H1 (cell line): ENCODE measurements around the gene C11orf71. TPM values are rescaled to one million over a fixed set of nuclear protein-coding genes. Genes with fewer than 3 reads are reported as not detected.

ENCODE experiments used
- CTCF ChIA-PET: fragments of 300-600 bp; sonication (Branson Sonifier 250); formaldehyde crosslinking; loops from one replicate; lab custom pipeline; 2021; ENCODE audit not compliant: partially characterized antibody; lab: Charles Lee
- POLR2A ChIA-PET: fragments of 300-600 bp; sonication (Branson Sonifier 250); formaldehyde crosslinking; loops from one replicate; lab custom pipeline; 2021; ENCODE audit warnings: inconsistent platforms; ENCODE audit not compliant: partially characterized antibody; lab: Charles Lee
- DNase-seq, 2 experiments: peaks; one replicate each; pipeline versions ENCODE4 v3.0.0 to v3.0.0-alpha.2; 2010 to 2022; ENCODE audit warnings: low spot score in 2 of 2, low read depth in 1 of 2, mixed read lengths in 1 of 2
- FAIRE-seq: peaks from 2 replicates; lab custom pipeline; 2011; peaks lifted over from hg19 to GRCh38; lab: Jason Lieb, UNC
- H2AFZ ChIP-seq: 2 replicates; pipeline ENCODE4 v1.8.1; 2012; ENCODE audit warnings: low read length, inconsistent platforms
- H2AK5ac ChIP-seq: 2 replicates; pipeline ENCODE4 v1.6.1; 2013; ENCODE audit warnings: low read depth, low read length
- H2BK120ac ChIP-seq: replicated peaks from 2 replicates; pipeline ENCODE3; 2013; ENCODE audit warnings: low read depth, low read length, inconsistent platforms
- H2BK12ac ChIP-seq: 2 replicates; pipeline ENCODE4 v1.6.1; 2013; ENCODE audit warnings: low read depth, low read length
- H2BK15ac ChIP-seq: 2 replicates; pipeline ENCODE4 v1.6.1; 2013; ENCODE audit warnings: low read length
- H2BK20ac ChIP-seq: 2 replicates; pipeline ENCODE4 v1.6.1; 2013; ENCODE audit warnings: low read length
- H2BK5ac ChIP-seq: 2 replicates; pipeline ENCODE4 v1.6.1; 2013; ENCODE audit warnings: low read depth, low read length
- H3K14ac ChIP-seq: 2 replicates; pipeline ENCODE4 v1.6.1; 2013; ENCODE audit warnings: inconsistent platforms; ENCODE audit not compliant: insufficient read length
- H3K18ac ChIP-seq: 2 replicates; pipeline ENCODE4 v1.6.1; 2013; ENCODE audit warnings: low read length; ENCODE audit errors: extremely low read depth
- H3K23ac ChIP-seq: 2 replicates; pipeline ENCODE4 v1.6.1; 2013; ENCODE audit warnings: inconsistent platforms; ENCODE audit not compliant: insufficient read length
- H3K23me2 ChIP-seq: 2 replicates; pipeline ENCODE4 v1.6.1; 2013; ENCODE audit warnings: low read depth, low read length
- H3K27ac ChIP-seq: 2 replicates; pipeline ENCODE4 v1.6.1; 2011; ENCODE audit warnings: low read depth, low read length, inconsistent platforms
- H3K27me3 ChIP-seq, 4 experiments: replicated peaks in 1 of 4; 1 replicate in 1 of 4; 2 replicates in 3 of 4; pipeline versions ENCODE4 v1.6.1 to v1.8.1; 2011 to 2013; ENCODE audit warnings: low read length in 3 of 4, mild to moderate bottlenecking in 3 of 4, inconsistent platforms in 2 of 4, mixed read lengths in 2 of 4, moderate library complexity in 1 of 4; ENCODE audit not compliant: control insufficient read depth in 3 of 4, insufficient read depth in 3 of 4; ENCODE audit errors: extremely low read depth in 1 of 4
- H3K36me3 ChIP-seq, 4 experiments: 2 replicates each; pipeline versions ENCODE4 v1.6.1 to v1.8.1; 2011 to 2013; ENCODE audit warnings: mild to moderate bottlenecking in 4 of 4, low read length in 3 of 4, moderate library complexity in 2 of 4, control low read depth in 1 of 4, inconsistent platforms in 1 of 4; ENCODE audit not compliant: insufficient read depth in 4 of 4, control insufficient read depth in 2 of 4
- H3K4ac ChIP-seq: replicated peaks from 2 replicates; pipeline ENCODE3; 2013; ENCODE audit warnings: low read length, low read depth, mixed read lengths, inconsistent platforms; ENCODE audit not compliant: insufficient read length
- H3K4me1 ChIP-seq, 4 experiments: replicated peaks in 1 of 4; 1 replicate in 1 of 4; 2 replicates in 3 of 4; pipeline versions ENCODE4 v1.6.1 to v1.8.1; 2011 to 2013; ENCODE audit warnings: low read length in 3 of 4, inconsistent platforms in 2 of 4, mixed read lengths in 1 of 4; ENCODE audit not compliant: insufficient read depth in 4 of 4, control insufficient read depth in 3 of 4
- H3K4me2 ChIP-seq, 2 experiments: 2 replicates each; pipeline versions ENCODE4 v1.6.1 to v1.8.1; 2011 to 2013; ENCODE audit warnings: low read depth in 2 of 2, low read length in 2 of 2, control low read depth in 1 of 2, inconsistent platforms in 1 of 2, mild to moderate bottlenecking in 1 of 2; ENCODE audit not compliant: insufficient read depth in 1 of 2
- H3K4me3 ChIP-seq, 4 experiments: fragments of 200-600, 300-600 bp in 1 of 4; sonication (generic), shearing (Covaris generic), sonication (Bioruptor Twin) in 1 of 4; 2 replicates each; pipeline versions ENCODE4 v1.5.1 to v1.8.1; 2011 to 2016; ENCODE audit warnings: low read length in 4 of 4, low read depth in 3 of 4, control low read depth in 2 of 4, inconsistent platforms in 2 of 4, mild to moderate bottlenecking in 2 of 4, mixed read lengths in 1 of 4, moderate library complexity in 1 of 4; ENCODE audit not compliant: insufficient read depth in 2 of 4; ENCODE audit errors: extremely low read depth in 1 of 4
- H3K56ac ChIP-seq: replicated peaks from 2 replicates; pipeline ENCODE3; 2013; ENCODE audit warnings: low read depth, mild to moderate bottlenecking, mixed read lengths, low read length, inconsistent platforms; ENCODE audit not compliant: insufficient read length
- H3K79me1 ChIP-seq: 2 replicates; pipeline ENCODE4 v1.6.1; 2013; ENCODE audit warnings: low read depth, low read length, control low read depth
- H3K79me2 ChIP-seq, 2 experiments: 2 replicates each; pipeline versions ENCODE4 v1.6.1 to v1.8.1; 2012 to 2013; ENCODE audit warnings: low read length in 2 of 2, mild to moderate bottlenecking in 2 of 2, inconsistent platforms in 1 of 2; ENCODE audit not compliant: insufficient read depth in 2 of 2, control insufficient read depth in 1 of 2
- H3K9ac ChIP-seq, 4 experiments: replicated peaks in 1 of 4; 1 replicate in 1 of 4; 2 replicates in 3 of 4; pipeline versions ENCODE4 v1.6.1 to v1.8.1; 2011 to 2013; ENCODE audit warnings: low read depth in 3 of 4, low read length in 3 of 4, control low read depth in 2 of 4, mild to moderate bottlenecking in 2 of 4, moderate library complexity in 2 of 4, inconsistent platforms in 1 of 4; ENCODE audit errors: extremely low read depth in 1 of 4
- H3K9me3 ChIP-seq, 2 experiments: 2 replicates each; pipeline versions ENCODE4 v1.6.1 to v1.8.1; 2012 to 2013; ENCODE audit warnings: mild to moderate bottlenecking in 2 of 2, moderate library complexity in 2 of 2, control low read depth in 1 of 2, inconsistent platforms in 1 of 2, low read depth in 1 of 2, low read length in 1 of 2, mixed read lengths in 1 of 2; ENCODE audit not compliant: insufficient read depth in 2 of 2
- H4K20me1 ChIP-seq, 2 experiments: replicated peaks in 1 of 2; 2 replicates each; pipeline versions ENCODE3 to v1.8.1; 2011 to 2013; ENCODE audit warnings: inconsistent platforms in 2 of 2, low read length in 2 of 2, mild to moderate bottlenecking in 1 of 2; ENCODE audit not compliant: insufficient read depth in 2 of 2, control insufficient read depth in 1 of 2
- H4K5ac ChIP-seq: 2 replicates; pipeline ENCODE4 v1.6.1; 2013; ENCODE audit warnings: low read length, low read depth, mixed read lengths, inconsistent platforms; ENCODE audit not compliant: insufficient read length
- H4K8ac ChIP-seq: 2 replicates; pipeline ENCODE4 v1.8.0; 2013; ENCODE audit warnings: mild to moderate bottlenecking, moderate library complexity, low read length, inconsistent platforms; ENCODE audit not compliant: insufficient read depth; ENCODE audit errors: extremely low read depth
- H4K91ac ChIP-seq: replicated peaks from 2 replicates; pipeline ENCODE3; 2013; ENCODE audit warnings: low read length, mixed read lengths, inconsistent platforms; ENCODE audit not compliant: insufficient read length
- MAFK ChIP-seq: IDR thresholded peaks from 2 replicates; pipeline ENCODE4 v1.6.1; 2012; ENCODE audit warnings: low read depth, mild to moderate bottlenecking, improper control_type of control experiment, low read length
- POLR2A ChIP-seq, 2 experiments: IDR thresholded peaks; 1 replicate in 1 of 2; 2 replicates in 1 of 2; pipeline ENCODE4 v1.6.1; 2011; ENCODE audit warnings: low read depth in 2 of 2, low read length in 2 of 2, mild to moderate bottlenecking in 2 of 2; ENCODE audit errors: control extremely low read depth in 1 of 2
- SIN3A ChIP-seq, 2 experiments: IDR thresholded peaks in 1 of 2; conservative IDR thresholded peaks in 1 of 2; 2 replicates each; pipeline ENCODE4 v1.6.1; 2011 to 2012; ENCODE audit warnings: low read length in 2 of 2, improper control_type of control experiment in 1 of 2, low read depth in 1 of 2, mild to moderate bottlenecking in 1 of 2
- polyA plus RNA-seq, 7 experiments: library from polyadenylated mRNA; depleted of rRNA in 3 of 7; stranded (reverse) in 5 of 7; unstranded in 2 of 7; fragments of >200 nt in 5 of 7; fragments of 200-250 nt in 2 of 7; gene quantifications; 1 replicate in 5 of 7; 2 replicates in 1 of 7; 4 replicates in 1 of 7; pipeline versions ENCODE4 v1.2.1 to v1.2.3, GENCODE V29; 2011 to 2013; ENCODE audit warnings: missing spikeins in 2 of 7, mixed read lengths in 2 of 7
- total RNA-seq: library from RNA; stranded (reverse); fragmentation: NEBNext Ultra II Directional; extraction: Animal tissue kit (Norgen Biotek cat#: 25700); gene quantifications from 2 replicates; pipeline ENCODE4 v1.2.1, GENCODE V29; 2021

The C11orf71 gene
- total and polyA plus RNA-seq, 2 of the 8 experiments (the other 6 are each of a cell fraction or from before 2014, with no cell fraction given): 5.4 to 8.7 TPM

GRCh38 chr11:114430290-114430689, 30.0 kb upstream of the C11orf71 start:
- DNase-seq (no peak), FAIRE-seq (no peak)
- Histone ChIP-seq H2BK20ac (no peak overlapping the region), H3K4me3 (no peak overlapping the region), H4K20me1 (no peaks in the 10 kb centered on the region), H3K23me2 (no peaks in the 10 kb centered on the region), H3K18ac (no peak overlapping the region), H3K4me2 (no peak overlapping the region), H3K56ac (no peak overlapping the region), H2BK15ac (no peak overlapping the region), H3K4me1 (peaks cover 0 to 2% (median 0%) of the 10 kb centered on the region in 4 experiments; a peak in 2 of 7 replicates), H4K8ac (no peak overlapping the region), H2BK12ac (no peak overlapping the region), H3K14ac (no peak overlapping the region), H3K9me3 (no peaks in the 10 kb centered on the region), H2AK5ac (no peak overlapping the region), H3K27me3 (no peaks in the 10 kb centered on the region), H3K79me2 (no peaks in the 10 kb centered on the region), H4K5ac (no peak overlapping the region), H3K4ac (no peak overlapping the region), H2AFZ (no peak overlapping the region), H2BK5ac (no peak overlapping the region), H4K91ac (no peak overlapping the region), H2BK120ac (no peak overlapping the region), H3K36me3 (no peaks in the 10 kb centered on the region; a peak in 1 of 8 replicates), H3K23ac (no peak overlapping the region), H3K27ac (no peak overlapping the region), H3K9ac (no peak overlapping the region), H3K79me1 (no peaks in the 10 kb centered on the region)
- TF ChIP-seq MAFK (no peak), SIN3A (conservative IDR thresholded peaks at IDR 0.05 in 1 of 2, IDR thresholded peaks at IDR 0.05 in 1 of 2; ENCODE audit: low read depth in 1 of 2, low read length in 2 of 2) (no peak), POLR2A (IDR thresholded peaks at IDR 0.05; ENCODE audit: control extremely low read depth in 1 of 2, low read depth in 2 of 2, low read length in 2 of 2) (no peak)
- POLR2A ChIA-PET: interaction anchor here (1.2 kb wide), 1 partner anchor 9 kb away, joined by 3 read pairs; the partner anchor contains the start of gene REXO2
- CTCF ChIA-PET: interaction anchor here (1.4 to 1.5 kb wide), 2 partner anchors 11 to 534 kb away, joined by 4 to 5 read pairs; no protein-coding TSS in a partner anchor
